Calu3 (cell line): ENCODE data around the gene CSKMT. TPM values are rescaled to one million over a fixed set of nuclear protein-coding genes. Genes with fewer than 3 reads are reported as not detected.
A peak's percentile ranks its signal among the peaks of the same experiment; 100 is the strongest.
"Not testable (repeated sequence)": the region's sequence is repeated elsewhere in the genome, so short reads cannot be mapped to it uniquely, and the experiment has no call there.

Experiments
- BruUV-seq: library from RNA; stranded (reverse); fragments of 400-500 nt; replicated peaks from 2 replicates; lab custom pipeline; 2021; lab: Mats Ljungman, UMichigan
- CTCF ChIA-PET: fragments of 300-600 bp; sonication (Branson Sonifier 250); formaldehyde crosslinking; loops from one replicate; lab custom pipeline; 2022; ENCODE audit warnings: antibody characterized with exemption; lab: Charles Lee
- DNase-seq: peaks from one replicate; pipeline ENCODE4 v3.0.0; 2022
- H3K27ac Mint-ChIP-seq: one replicate; pipeline ENCODE4 v1.8.0; 2022; ENCODE audit warnings: mixed read lengths; ENCODE audit not compliant: unreplicated experiment
- H3K27me3 Mint-ChIP-seq: one replicate; pipeline ENCODE4 v1.8.0; 2022; ENCODE audit warnings: mixed read lengths; ENCODE audit not compliant: unreplicated experiment
- H3K36me3 Mint-ChIP-seq: one replicate; pipeline ENCODE4 v1.8.0; 2022; ENCODE audit warnings: mild to moderate bottlenecking, moderate library complexity, mixed read lengths; ENCODE audit not compliant: insufficient read depth, unreplicated experiment
- H3K4me1 Mint-ChIP-seq: one replicate; pipeline ENCODE4 v1.8.0; 2022; ENCODE audit warnings: mild to moderate bottlenecking, low read depth, mixed read lengths; ENCODE audit not compliant: unreplicated experiment
- H3K4me3 Mint-ChIP-seq: one replicate; pipeline ENCODE4 v1.8.0; 2022; ENCODE audit warnings: mild to moderate bottlenecking, low read depth, moderate library complexity, mixed read lengths; ENCODE audit not compliant: unreplicated experiment
- H3K9me3 Mint-ChIP-seq: one replicate; pipeline ENCODE4 v1.8.0; 2022; ENCODE audit warnings: low read depth, mixed read lengths; ENCODE audit not compliant: unreplicated experiment
- intact Hi-C: fragments of 100-400 bp; cut with micrococcal nuclease; formaldehyde crosslinking; loops from one replicate; pipeline ENCODE4 v1.10.0; 2022; ENCODE audit not compliant: unreplicated experiment
- total RNA-seq: library from RNA; stranded (reverse); gene quantifications from 2 replicates; pipeline ENCODE4 v1.2.3, GENCODE V29; 2022
- TF ChIP-seq, protein P1 (sequence below): fragments of 200-600 bp; IDR thresholded peaks from one replicate; pipeline ENCODE4 v1.8.0; 2022; ENCODE audit warnings: antibody characterized with exemption; ENCODE audit not compliant: unreplicated experiment

CSKMT gene
- total RNA-seq, 1 experiment from 2014 or later, result 17.7 TPM

DNA sequence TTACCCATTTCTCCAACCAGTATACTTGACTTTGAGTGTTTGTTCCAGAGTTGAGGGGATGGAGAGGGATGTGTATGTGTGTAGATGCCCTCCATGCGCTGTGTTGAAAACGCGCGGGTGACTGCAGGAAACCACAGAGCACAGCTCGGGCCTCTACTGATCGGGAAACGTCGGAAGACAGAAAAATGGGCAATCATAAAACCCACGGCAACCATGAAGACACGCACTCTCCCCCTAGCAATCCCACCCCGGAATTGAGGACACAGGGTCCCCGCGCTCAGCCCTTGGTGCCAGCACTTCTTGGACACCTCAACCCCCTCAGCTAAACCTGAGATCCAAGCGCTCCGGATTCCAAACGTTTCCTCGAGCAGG is 6.1 kb downstream of the CSKMT start:
- Mint-ChIP-seq H3K27me3 (no peaks in the 10 kb centered on the region), H3K9me3 (no peaks in the 10 kb centered on the region), H3K27ac (peak overlapping the region; percentile 98), H3K4me3 (peak overlapping the region; percentile 99), H3K36me3 (peaks cover 89% of the 10 kb centered on the region), H3K4me1 (peaks cover 9% of the 10 kb centered on the region)
- TF ChIP-seq, protein P1, sequence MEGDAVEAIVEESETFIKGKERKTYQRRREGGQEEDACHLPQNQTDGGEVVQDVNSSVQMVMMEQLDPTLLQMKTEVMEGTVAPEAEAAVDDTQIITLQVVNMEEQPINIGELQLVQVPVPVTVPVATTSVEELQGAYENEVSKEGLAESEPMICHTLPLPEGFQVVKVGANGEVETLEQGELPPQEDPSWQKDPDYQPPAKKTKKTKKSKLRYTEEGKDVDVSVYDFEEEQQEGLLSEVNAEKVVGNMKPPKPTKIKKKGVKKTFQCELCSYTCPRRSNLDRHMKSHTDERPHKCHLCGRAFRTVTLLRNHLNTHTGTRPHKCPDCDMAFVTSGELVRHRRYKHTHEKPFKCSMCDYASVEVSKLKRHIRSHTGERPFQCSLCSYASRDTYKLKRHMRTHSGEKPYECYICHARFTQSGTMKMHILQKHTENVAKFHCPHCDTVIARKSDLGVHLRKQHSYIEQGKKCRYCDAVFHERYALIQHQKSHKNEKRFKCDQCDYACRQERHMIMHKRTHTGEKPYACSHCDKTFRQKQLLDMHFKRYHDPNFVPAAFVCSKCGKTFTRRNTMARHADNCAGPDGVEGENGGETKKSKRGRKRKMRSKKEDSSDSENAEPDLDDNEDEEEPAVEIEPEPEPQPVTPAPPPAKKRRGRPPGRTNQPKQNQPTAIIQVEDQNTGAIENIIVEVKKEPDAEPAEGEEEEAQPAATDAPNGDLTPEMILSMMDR, result no peak
- intact Hi-C loops, result no loop called here
- BruUV-seq, result no TSS peak
- peak; percentile 24 for DNase-seq
- CTCF ChIA-PET, result interaction anchor here (0.6 to 1.8 kb wide), 6 partner anchors 10 to 83 kb away, joined by 3 to 8 read pairs (median 4); partner anchors contain the start of genes MTA2, TTC9C and ZBTB3

DNA sequence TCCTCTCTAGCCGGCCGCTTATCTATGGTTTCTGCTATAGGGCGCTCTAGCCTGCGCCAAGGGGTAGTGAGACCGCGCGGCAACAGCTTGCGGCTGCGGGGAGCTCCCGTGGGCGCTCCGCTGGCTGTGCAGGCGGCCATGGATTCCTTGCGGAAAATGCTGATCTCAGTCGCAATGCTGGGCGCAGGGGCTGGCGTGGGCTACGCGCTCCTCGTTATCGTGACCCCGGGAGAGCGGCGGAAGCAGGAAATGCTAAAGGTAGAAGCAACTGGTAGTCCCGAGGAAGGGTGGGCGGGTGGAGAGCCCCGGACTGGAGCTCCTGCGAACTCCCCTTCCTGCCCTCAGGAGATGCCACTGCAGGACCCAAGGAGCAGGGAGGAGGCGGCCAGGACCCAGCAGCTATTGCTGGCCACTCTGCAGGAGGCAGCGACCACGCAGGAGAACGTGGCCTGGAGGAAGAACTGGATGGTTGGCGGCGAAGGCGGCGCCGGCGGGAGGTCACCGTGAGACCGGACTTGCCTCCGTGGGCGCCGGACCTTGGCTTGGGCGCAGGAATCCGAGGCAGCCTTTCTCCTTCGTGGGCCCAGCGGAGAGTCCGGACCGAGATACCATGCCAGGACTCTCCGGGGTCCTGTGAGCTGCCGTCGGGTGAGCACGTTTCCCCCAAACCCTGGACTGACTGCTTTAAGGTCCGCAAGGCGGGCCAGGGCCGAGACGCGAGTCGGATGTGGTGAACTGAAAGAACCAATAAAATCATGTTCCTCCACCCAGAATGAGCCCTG is 6.7 kb downstream of the CSKMT start, which contains the start of the genes LBHD1 and UQCC3:
Gene LBHD1, minus strand, starts transcription at position 660 of the 782 bp plus-strand sequence. CDS start 2,236 bp downstream, outside the sequence.
Gene UQCC3, plus strand, starts transcription at position 66 of the 782 bp plus-strand sequence. Its CDS starts 73 bp downstream, at position 139.
- Mint-ChIP-seq H3K36me3 (peaks cover 89% of the 10 kb centered on the region), H3K4me1 (peaks cover 8% of the 10 kb centered on the region), H3K27me3 (no peaks in the 10 kb centered on the region), H3K9me3 (no peaks in the 10 kb centered on the region), H3K27ac (peak within 1 kb of the TSS; percentile 98), H3K4me3 (peak within 1 kb of the TSS; percentile 99)
- CTCF ChIA-PET, result interaction anchor here (0.6 to 1.8 kb wide), 9 partner anchors 9 to 1373 kb away, joined by 3 to 8 read pairs (median 3); partner anchors contain the start of genes GANAB, MTA2, TTC9C and ZBTB3
- TF ChIP-seq, protein P1, result no peak
- DNase-seq, result peak; percentile 66
- BruUV-seq, result TSS peak; percentile 33
- intact Hi-C loops, result no loop called here

DNA sequence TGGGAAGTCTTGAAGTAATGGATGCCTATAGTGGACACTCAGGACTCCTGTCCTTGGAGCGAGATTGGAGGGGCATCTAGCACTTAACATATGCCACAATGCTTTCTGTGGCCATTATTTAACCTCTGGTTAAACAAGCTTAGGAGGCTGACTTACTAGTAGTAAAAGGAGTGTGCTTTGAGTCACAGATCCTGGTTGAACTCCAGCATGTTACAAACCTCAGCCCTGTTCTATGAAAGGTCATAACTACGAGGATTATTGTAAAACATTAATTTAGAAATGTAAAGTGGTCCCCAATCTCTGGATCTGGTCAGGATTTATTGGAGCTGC is 8.0 kb downstream of the CSKMT start:
- CTCF ChIA-PET, result interaction anchor here (0.5 to 0.6 kb wide), 2 partner anchors 29 to 157 kb away, joined by 3 to 6 read pairs; no protein-coding TSS in a partner anchor
- no peaks in the 10 kb centered on the region for H3K27me3 Mint-ChIP-seq
- intact Hi-C loops, result no loop called here
- H3K27ac Mint-ChIP-seq, result no peak overlapping the region
- TF ChIP-seq, protein P1, result no peak
- peaks cover 86% of the 10 kb centered on the region for H3K36me3 Mint-ChIP-seq
- H3K4me3 Mint-ChIP-seq, result peak overlapping the region; percentile 99
- no peak for DNase-seq
- no peaks in the 10 kb centered on the region for H3K9me3 Mint-ChIP-seq
- BruUV-seq, result no TSS peak
- peaks cover 16% of the 10 kb centered on the region for H3K4me1 Mint-ChIP-seq

DNA sequence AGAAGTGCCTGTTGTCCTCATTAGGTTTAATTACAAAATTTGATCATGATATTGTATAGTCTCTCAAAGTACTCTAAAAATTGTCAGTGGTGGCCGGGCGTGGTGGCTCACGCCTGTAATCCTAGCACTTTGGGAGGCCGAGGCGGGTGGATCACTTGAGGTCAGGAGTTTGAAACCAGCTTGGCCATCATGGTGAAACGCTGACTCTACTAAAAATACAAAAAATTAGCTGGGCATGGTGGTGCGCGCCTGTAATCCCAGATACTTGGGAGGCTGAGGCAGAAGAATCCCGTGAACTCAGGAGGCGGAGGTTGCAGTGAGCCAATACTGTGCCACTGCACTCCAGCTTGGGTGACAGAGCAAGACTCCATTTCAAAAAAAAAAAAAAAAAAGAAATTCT is 10.3 kb downstream of the CSKMT start:
- CTCF ChIA-PET, result interaction anchor here (0.6 to 0.7 kb wide), 3 partner anchors 14 to 132 kb away, joined by 3 to 4 read pairs (median 3); no protein-coding TSS in a partner anchor
- intact Hi-C loops, BruUV-seq: not testable (repeated sequence)

More for the DNA sequence above, 10.3 kb downstream of the CSKMT start:
- Mint-ChIP-seq H3K4me1 (peaks cover 18% of the 10 kb centered on the region), H3K36me3 (peaks cover 84% of the 10 kb centered on the region)
- DNase-seq, H3K27me3 Mint-ChIP-seq, H3K9me3 Mint-ChIP-seq, H3K4me3 Mint-ChIP-seq, H3K27ac Mint-ChIP-seq: not testable (repeated sequence)
